Neuronal stem cell (in vitro differentiated cells): ENCODE data around the gene MYO3B.

Experiments
- DNase-seq: peaks from one replicate; pipeline ENCODE4 v3.0.0-alpha.2; 2013; ENCODE audit warnings: low spot score
- H2AFZ ChIP-seq: one replicate; pipeline ENCODE4 v1.6.1; 2013; ENCODE audit warnings: mild to moderate bottlenecking, low read length, inconsistent platforms
- H2AK5ac ChIP-seq: 2 replicates; pipeline ENCODE4 v1.6.1; 2013; ENCODE audit warnings: low read depth, mild to moderate bottlenecking, inconsistent platforms, low read length, moderate library complexity, mixed read lengths
- H2BK120ac ChIP-seq: 2 replicates; pipeline ENCODE4 v1.6.1; 2013; ENCODE audit warnings: low read depth, mild to moderate bottlenecking, inconsistent platforms, low read length, moderate library complexity, mixed read lengths
- H2BK12ac ChIP-seq: one replicate; pipeline ENCODE4 v1.6.1; 2013; ENCODE audit warnings: low read length, inconsistent platforms
- H2BK15ac ChIP-seq: 2 replicates; pipeline ENCODE4 v1.6.1; 2013; ENCODE audit warnings: mild to moderate bottlenecking, low read length, inconsistent platforms, mixed read lengths
- H2BK5ac ChIP-seq: one replicate; pipeline ENCODE4 v1.6.1; 2013; ENCODE audit warnings: inconsistent platforms, mild to moderate bottlenecking, low read length, moderate library complexity
- H3K14ac ChIP-seq: one replicate; pipeline ENCODE4 v1.6.1; 2013; ENCODE audit warnings: low read length, inconsistent platforms
- H3K18ac ChIP-seq: 2 replicates; pipeline ENCODE4 v1.6.1; 2013; ENCODE audit warnings: low read length, inconsistent platforms
- H3K23ac ChIP-seq: 2 replicates; pipeline ENCODE4 v1.6.1; 2013; ENCODE audit warnings: low read depth, mild to moderate bottlenecking, mixed read lengths, low read length, inconsistent platforms; ENCODE audit not compliant: poor library complexity
- H3K27ac ChIP-seq: replicated peaks from 3 replicates; pipeline ENCODE4 v1.5.1; 2013; ENCODE audit warnings: low read length, inconsistent platforms
- H3K27me3 ChIP-seq, 3 experiments: 2 replicates each; pipeline ENCODE4 v1.6.1; 2013; ENCODE audit warnings: low read length in 3 of 3, mild to moderate bottlenecking in 2 of 3, inconsistent platforms in 1 of 3, low read depth in 1 of 3, mixed read lengths in 1 of 3, moderate library complexity in 1 of 3; ENCODE audit not compliant: control insufficient read depth in 3 of 3, insufficient read depth in 3 of 3
- H3K36me3 ChIP-seq, 2 donors: replicated peaks in 1 of 2; 2 replicates each; pipeline ENCODE4 v1.6.1; 2013; ENCODE audit warnings: low read length in 2 of 2; ENCODE audit not compliant: control insufficient read depth in 2 of 2, insufficient read depth in 2 of 2
- H3K4ac ChIP-seq: 2 replicates; pipeline ENCODE4 v1.6.1; 2013; ENCODE audit warnings: inconsistent platforms, mild to moderate bottlenecking, low read length, moderate library complexity
- H3K4me1 ChIP-seq, 2 donors: 1 replicate in 1 of 2; 2 replicates in 1 of 2; pipeline ENCODE4 v1.6.1; 2013; ENCODE audit warnings: low read length in 2 of 2, low read depth in 1 of 2; ENCODE audit not compliant: control insufficient read depth in 2 of 2, insufficient read depth in 1 of 2
- H3K4me2 ChIP-seq: one replicate; pipeline ENCODE4 v1.6.1; 2013; ENCODE audit warnings: mild to moderate bottlenecking, low read length, inconsistent platforms; ENCODE audit not compliant: insufficient read depth, poor library complexity, severe bottlenecking
- H3K4me3 ChIP-seq, 2 donors: 2 replicates each; pipeline ENCODE4 v1.5.1; 2013; ENCODE audit warnings: low read length in 2 of 2, mild to moderate bottlenecking in 2 of 2, inconsistent platforms in 1 of 2, moderate library complexity in 1 of 2
- H3K79me1 ChIP-seq: one replicate; pipeline ENCODE4 v1.6.1; 2013; ENCODE audit warnings: low read depth, mild to moderate bottlenecking, inconsistent platforms, low read length, moderate library complexity
- H3K9ac ChIP-seq: one replicate; pipeline ENCODE4 v1.6.1; 2013; ENCODE audit warnings: mild to moderate bottlenecking, low read depth, low read length, inconsistent platforms; ENCODE audit not compliant: poor library complexity
- H3K9me3 ChIP-seq, 2 donors: replicated peaks in 1 of 2; 2 replicates each; pipeline versions ENCODE3 to v1.6.1; 2013; ENCODE audit warnings: low read length in 2 of 2, mild to moderate bottlenecking in 2 of 2, inconsistent platforms in 1 of 2, low read depth in 1 of 2, mixed read lengths in 1 of 2, moderate library complexity in 1 of 2; ENCODE audit not compliant: control insufficient read depth in 2 of 2, insufficient read depth in 1 of 2
- H4K8ac ChIP-seq: one replicate; pipeline ENCODE4 v1.6.1; 2013; ENCODE audit warnings: low read depth, mild to moderate bottlenecking, inconsistent platforms, low read length, moderate library complexity
- H4K91ac ChIP-seq: one replicate; pipeline ENCODE4 v1.6.1; 2013; ENCODE audit warnings: low read length, low read depth, mild to moderate bottlenecking, inconsistent platforms; ENCODE audit not compliant: poor library complexity
- WGBS, 2 donors: extraction: QIAGEN DNeasy Blood & Tissue Kit; methylation state at CpG; one replicate each; pipeline ENCODE4 v1.1.7; 2013; ENCODE audit warnings: missing lambda C conversion rate in 2 of 2, mixed read lengths in 1 of 2; ENCODE audit not compliant: insufficient read length in 2 of 2, insufficient replicate concordance in 1 of 2; ENCODE audit errors: extremely low coverage in 2 of 2; 5-methylcytosine and 5-hydroxymethylcytosine counted together

The MYO3B gene

DNA sequence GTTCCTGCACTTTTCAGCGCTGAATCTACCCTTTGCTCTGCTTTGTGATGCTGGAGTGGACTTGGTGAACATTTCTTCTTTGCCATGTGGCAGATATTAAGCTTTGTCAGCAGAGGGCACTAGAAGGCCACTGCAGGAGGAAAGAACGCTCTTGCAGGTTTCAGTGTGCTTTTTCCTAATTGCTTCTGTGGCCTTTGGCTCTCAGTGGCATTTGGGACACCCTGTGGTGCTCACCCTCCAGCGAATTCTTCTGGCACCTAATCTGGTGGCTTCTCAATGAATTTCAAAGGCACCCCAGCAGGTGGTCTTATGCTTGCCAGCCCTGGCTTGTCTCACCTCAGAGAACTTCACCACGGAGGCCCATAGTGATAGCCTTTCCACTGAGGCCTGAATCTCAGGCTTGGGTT, 146.7 kb downstream of the MYO3B start:
- H3K36me3 ChIP-seq: no peaks in the 10 kb centered on the region
- H4K91ac ChIP-seq: no peak overlapping the region
- no peaks in the 10 kb centered on the region for H3K79me1 ChIP-seq
- peak overlapping the region; percentile 27 for H2AFZ ChIP-seq
- no peak overlapping the region for H3K9ac ChIP-seq
- no peak overlapping the region for H3K4me2 ChIP-seq
- no peak overlapping the region for H2AK5ac ChIP-seq
- H3K4me3 ChIP-seq: no peak overlapping the region
- H2BK5ac ChIP-seq: no peak overlapping the region
- WGBS, 2 donors: no CpG with 5 or more reads among the region's 4 CpGs
- H3K27ac ChIP-seq: no peak overlapping the region
- H2BK15ac ChIP-seq: no peak overlapping the region
- no peak overlapping the region for H3K14ac ChIP-seq
- H2BK120ac ChIP-seq: no peak overlapping the region
- no peak overlapping the region for H3K18ac ChIP-seq
- H4K8ac ChIP-seq: no peak overlapping the region
- H3K9me3 ChIP-seq: peaks cover 2 to 12% of the 10 kb centered on the region in 2 donors
- no peak overlapping the region for H3K4ac ChIP-seq
- H3K27me3 ChIP-seq: no peaks in the 10 kb centered on the region
- H2BK12ac ChIP-seq: no peak overlapping the region
- peaks cover 2 to 14% of the 10 kb centered on the region in 2 donors for H3K4me1 ChIP-seq
- peak; percentile 72 for DNase-seq
- H3K23ac ChIP-seq: no peak overlapping the region

GRCh38 chr2:170330881-170331280, 152.9 kb downstream of the MYO3B start:
- peaks cover 0 to 8% of the 10 kb centered on the region in 2 donors for H3K9me3 ChIP-seq
- H3K18ac ChIP-seq: no peak overlapping the region
- H4K8ac ChIP-seq: no peak overlapping the region
- no peak overlapping the region for H3K14ac ChIP-seq
- H3K79me1 ChIP-seq: no peaks in the 10 kb centered on the region
- no peak overlapping the region for H3K23ac ChIP-seq
- H3K4ac ChIP-seq: no peak overlapping the region
- no peak overlapping the region for H3K27ac ChIP-seq
- no peak overlapping the region for H3K4me3 ChIP-seq
- H2AFZ ChIP-seq: no peak overlapping the region
- no peak overlapping the region for H2BK12ac ChIP-seq
- H2BK120ac ChIP-seq: no peak overlapping the region
- H2BK15ac ChIP-seq: no peak overlapping the region
- DNase-seq: no peak
- no CpG with 5 or more reads among the region's 1 CpG for WGBS, 2 donors
- no peak overlapping the region for H3K4me2 ChIP-seq
- peaks cover 0 to 5% of the 10 kb centered on the region in 2 donors for H3K4me1 ChIP-seq
- no peaks in the 10 kb centered on the region for H3K27me3 ChIP-seq
- no peak overlapping the region for H3K9ac ChIP-seq
- no peak overlapping the region for H2BK5ac ChIP-seq
- no peaks in the 10 kb centered on the region for H3K36me3 ChIP-seq
- no peak overlapping the region for H2AK5ac ChIP-seq
- H4K91ac ChIP-seq: no peak overlapping the region

DNA sequence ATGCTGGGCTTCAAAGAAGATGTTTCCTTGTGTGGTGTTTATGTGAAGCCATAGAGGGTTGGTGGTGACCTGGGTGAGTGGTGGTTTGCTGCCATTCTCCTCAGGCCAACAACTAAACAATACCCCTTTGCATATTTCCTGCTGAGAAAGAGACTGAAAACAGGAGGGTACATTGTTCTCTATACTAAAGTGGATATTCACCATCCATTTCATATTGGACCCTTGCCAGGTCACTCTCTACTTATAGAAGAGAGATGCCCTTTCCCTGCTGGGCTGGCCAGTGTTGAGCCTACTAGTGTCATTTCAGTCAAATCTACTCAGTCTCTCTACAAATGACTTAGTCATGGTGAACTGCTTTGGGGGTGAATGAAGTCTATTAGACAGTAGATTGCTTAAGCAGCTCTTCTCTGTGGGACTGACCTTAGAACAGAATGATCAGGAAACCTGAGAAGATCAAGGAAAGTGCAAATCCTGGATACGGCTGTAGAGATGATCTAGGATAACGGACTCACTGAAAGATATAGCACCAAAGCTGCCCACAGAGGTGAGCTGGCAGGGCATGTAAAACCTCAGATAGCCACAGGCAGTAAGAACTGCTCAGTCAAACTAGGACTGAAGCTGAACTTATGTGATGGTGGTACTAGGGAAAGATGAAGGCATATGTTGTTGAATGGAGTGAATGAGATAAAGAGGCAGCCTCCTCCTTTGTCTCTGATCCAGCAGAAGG, 154.9 kb downstream of the MYO3B start:
- Histone ChIP-seq H3K4me1 (peaks cover 0 to 6% of the 10 kb centered on the region in 2 donors), H3K9me3 (peaks cover 0 to 10% of the 10 kb centered on the region in 2 donors), H2AK5ac (no peak overlapping the region), H3K9ac (no peak overlapping the region), H3K27me3 (no peaks in the 10 kb centered on the region), H3K4me3 (no peak overlapping the region), H2BK120ac (no peak overlapping the region), H2BK15ac (no peak overlapping the region), H4K8ac (no peak overlapping the region), H3K4me2 (no peak overlapping the region), H4K91ac (no peak overlapping the region), H3K79me1 (no peaks in the 10 kb centered on the region), H2BK12ac (no peak overlapping the region), H3K4ac (no peak overlapping the region), H3K36me3 (no peaks in the 10 kb centered on the region), H3K14ac (no peak overlapping the region), H3K23ac (no peak overlapping the region), H2AFZ (no peak overlapping the region), H3K18ac (no peak overlapping the region), H2BK5ac (no peak overlapping the region), H3K27ac (no peak overlapping the region)
- no CpG with 5 or more reads among the region's 2 CpGs for WGBS, 2 donors
- DNase-seq: no peak

DNA sequence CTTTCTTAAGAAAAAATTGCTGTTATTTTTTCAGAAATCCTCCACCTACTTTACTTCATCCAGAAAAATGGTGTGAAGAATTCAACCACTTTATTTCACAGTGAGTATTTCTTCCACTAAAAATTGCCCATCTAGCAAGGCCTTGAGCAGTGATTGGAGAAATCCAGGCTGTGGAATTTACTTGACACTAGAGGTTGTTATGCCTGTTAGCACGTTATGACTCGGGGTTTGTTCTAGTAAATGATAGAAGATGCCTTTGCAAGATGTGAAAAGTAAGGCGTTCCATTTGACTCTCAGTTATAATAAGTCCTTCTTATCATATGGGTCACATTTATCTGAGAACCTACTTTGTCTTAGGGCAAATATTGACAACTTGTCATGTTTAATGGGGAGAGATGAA, 157.4 kb downstream of the MYO3B start:
- Histone ChIP-seq H3K27me3 (no peaks in the 10 kb centered on the region), H3K9me3 (peaks cover 0 to 10% of the 10 kb centered on the region in 2 donors), H4K8ac (no peak overlapping the region), H3K4me3 (no peak overlapping the region), H3K14ac (no peak overlapping the region), H2AFZ (no peak overlapping the region), H3K4me1 (peaks cover 7 to 8% of the 10 kb centered on the region in 2 donors), H3K18ac (no peak overlapping the region), H4K91ac (no peak overlapping the region), H3K79me1 (no peaks in the 10 kb centered on the region), H3K23ac (no peak overlapping the region), H2BK5ac (no peak overlapping the region), H3K36me3 (no peaks in the 10 kb centered on the region), H3K4ac (no peak overlapping the region), H2AK5ac (no peak overlapping the region), H2BK15ac (no peak overlapping the region), H3K4me2 (no peak overlapping the region), H2BK12ac (no peak overlapping the region), H3K27ac (no peak overlapping the region), H2BK120ac (no peak overlapping the region), H3K9ac (no peak overlapping the region)
- WGBS, 2 donors: no CpG with 5 or more reads among the region's 3 CpGs
- DNase-seq: no peak
